CD4-positive, alpha-beta T cell treated with Interleukin-17A for 4 hours (primary cell): ENCODE results near the gene ABCA8.
"Not testable (repeated sequence)": the region's sequence is repeated elsewhere in the genome, so short reads cannot be mapped to it uniquely, and the experiment has no call there.

Experiments
- DNase-seq: peaks from one replicate; pipeline ENCODE4 v3.0.0-alpha.2; 2020; ENCODE audit warnings: mixed read lengths

ABCA8 gene

GRCh38 chr17:68955181-68955841, at the start of gene ABCA8:
Gene ABCA8 (minus strand): TSS chr17:68955392. CDS start chr17:68942034, 13,358 bp downstream.
- no peak for DNase-seq

GRCh38 chr17:69004759-69005158, 49.6 kb upstream of the ABCA8 start:
- DNase-seq: not testable (repeated sequence)

- not testable (repeated sequence) for DNase-seq
Measured at GRCh38 chr17:68999743-69000142, 44.6 kb upstream of the ABCA8 start.

GRCh38 chr17:68993112-68993511, 37.9 kb upstream of the ABCA8 start:
- no peak for DNase-seq

- DNase-seq: no peak
Measured at GRCh38 chr17:68987966-68988365, 32.8 kb upstream of the ABCA8 start.

GRCh38 chr17:68981288-68981687, 26.1 kb upstream of the ABCA8 start:
- DNase-seq: no peak

GRCh38 chr17:68973098-68973846, 18.1 kb upstream of the ABCA8 start:
- DNase-seq: no peak

GRCh38 chr17:68972119-68972704, 17.0 kb upstream of the ABCA8 start:
- no peak for DNase-seq

- no peak for DNase-seq
Measured at GRCh38 chr17:68969101-68969500, 13.9 kb upstream of the ABCA8 start.

GRCh38 chr17:68963958-68964357, 8.8 kb upstream of the ABCA8 start:
- no peak for DNase-seq

- DNase-seq: no peak
Measured at GRCh38 chr17:68961214-68961882, 6.2 kb upstream of the ABCA8 start.

GRCh38 chr17:68959117-68959516, 3.9 kb upstream of the ABCA8 start:
- not testable (repeated sequence) for DNase-seq

- DNase-seq: no peak
Measured at GRCh38 chr17:68957944-68958343, 2.8 kb upstream of the ABCA8 start.

- no peak for DNase-seq
Measured at GRCh38 chr17:68954146-68954896, 871 bp downstream of the ABCA8 start.

GRCh38 chr17:68953340-68953997, 1.7 kb downstream of the ABCA8 start:
- DNase-seq: no peak

- DNase-seq: no peak
Measured at GRCh38 chr17:68950725-68951124, 4.5 kb downstream of the ABCA8 start.

- DNase-seq: not testable (repeated sequence)
Measured at GRCh38 chr17:68947868-68948267, 7.3 kb downstream of the ABCA8 start.

- no peak for DNase-seq
Measured at GRCh38 chr17:68944435-68945035, 10.7 kb downstream of the ABCA8 start.

- not testable (repeated sequence) for DNase-seq
Measured at GRCh38 chr17:68943812-68944182, 11.4 kb downstream of the ABCA8 start.

GRCh38 chr17:68943123-68943811, 11.9 kb downstream of the ABCA8 start:
- DNase-seq: no peak

- no peak for DNase-seq
Measured at GRCh38 chr17:68942389-68942788, 12.8 kb downstream of the ABCA8 start.
